A204.1 (cell line): ENCODE data around the gene LIN7C.
A peak's percentile ranks its signal among the peaks of the same experiment; 100 is the strongest.
"Not testable (repeated sequence)": the region's sequence is repeated elsewhere in the genome, so short reads cannot be mapped to it uniquely, and the experiment has no call there.

Experiments used
- FAIRE-seq: peaks from 2 replicates; lab custom pipeline; 2012; peaks lifted over from hg19 to GRCh38; lab: Jason Lieb, UNC

LIN7C gene, protein sequence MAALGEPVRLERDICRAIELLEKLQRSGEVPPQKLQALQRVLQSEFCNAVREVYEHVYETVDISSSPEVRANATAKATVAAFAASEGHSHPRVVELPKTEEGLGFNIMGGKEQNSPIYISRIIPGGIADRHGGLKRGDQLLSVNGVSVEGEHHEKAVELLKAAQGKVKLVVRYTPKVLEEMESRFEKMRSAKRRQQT

DNA sequence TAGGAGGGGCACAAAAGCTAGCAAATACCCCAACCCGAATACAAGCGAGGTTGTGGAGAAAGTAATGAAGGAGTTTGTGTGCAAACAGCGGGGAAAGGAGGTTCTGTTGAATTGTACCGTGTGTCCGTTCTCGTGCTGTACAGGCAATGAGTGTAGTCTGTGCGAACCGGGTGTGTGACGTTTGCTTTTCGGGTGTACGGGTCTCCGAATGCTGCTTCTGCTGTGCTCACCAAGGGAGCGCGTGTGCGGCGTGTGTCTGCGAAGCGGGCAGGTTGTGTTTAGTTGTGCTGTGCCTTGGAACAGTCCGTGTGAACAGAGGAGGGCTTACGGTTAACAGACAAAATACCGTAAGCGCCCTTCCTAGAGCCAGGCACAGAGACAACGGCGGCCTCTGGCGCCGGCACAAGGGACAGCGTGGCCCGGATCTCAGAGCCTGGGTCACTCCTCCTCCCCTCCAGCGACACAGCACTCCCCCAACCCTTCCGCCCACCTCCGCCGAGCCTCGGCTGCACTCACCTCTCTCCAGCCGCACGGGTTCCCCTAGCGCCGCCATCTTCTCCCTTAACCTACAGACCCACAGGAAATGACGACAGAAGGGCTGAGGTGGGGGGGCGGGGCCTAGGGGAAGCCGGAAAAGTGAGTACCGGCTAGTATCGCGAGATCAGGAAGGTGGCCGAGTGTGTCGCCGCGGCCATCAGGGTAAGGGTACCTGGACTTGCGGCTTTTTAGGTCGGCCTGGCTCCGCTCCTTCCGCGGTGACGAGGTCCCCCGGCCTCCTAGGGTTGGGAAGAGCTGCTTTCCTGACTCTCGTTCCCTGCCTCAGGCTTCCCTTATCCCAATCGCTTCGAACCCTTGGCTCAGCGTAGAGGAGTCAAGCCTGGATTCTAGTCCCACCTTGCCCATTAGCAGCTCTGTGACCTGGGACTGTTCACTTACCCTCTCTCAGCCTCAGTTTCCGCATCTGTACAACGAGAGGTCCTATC is at the start of gene LIN7C:
TSS of gene LIN7C (minus strand) at position 570 of the 983 bp plus-strand sequence. CDS start at position 553, 17 bp downstream.
- no peak for FAIRE-seq

DNA sequence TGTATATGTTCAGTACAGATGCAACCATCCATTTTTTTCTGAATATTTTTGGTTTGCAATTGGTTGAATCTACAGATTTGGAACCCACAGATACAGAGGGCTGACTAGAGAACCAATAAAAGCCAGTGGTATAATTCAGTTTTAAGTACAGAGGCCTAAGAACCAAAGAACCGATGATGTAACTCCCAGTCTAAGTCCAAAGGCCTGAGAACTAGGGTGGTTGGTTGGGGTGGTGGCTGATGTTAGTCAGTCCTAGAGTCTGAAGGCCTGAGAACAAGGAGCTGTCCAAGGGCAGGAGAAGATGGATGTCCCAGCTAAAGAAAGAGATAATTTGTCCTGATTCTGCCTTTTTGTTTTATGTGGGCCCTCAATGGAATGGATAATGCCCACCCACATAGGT is 48.7 kb upstream of the LIN7C start:
- no peak for FAIRE-seq

DNA sequence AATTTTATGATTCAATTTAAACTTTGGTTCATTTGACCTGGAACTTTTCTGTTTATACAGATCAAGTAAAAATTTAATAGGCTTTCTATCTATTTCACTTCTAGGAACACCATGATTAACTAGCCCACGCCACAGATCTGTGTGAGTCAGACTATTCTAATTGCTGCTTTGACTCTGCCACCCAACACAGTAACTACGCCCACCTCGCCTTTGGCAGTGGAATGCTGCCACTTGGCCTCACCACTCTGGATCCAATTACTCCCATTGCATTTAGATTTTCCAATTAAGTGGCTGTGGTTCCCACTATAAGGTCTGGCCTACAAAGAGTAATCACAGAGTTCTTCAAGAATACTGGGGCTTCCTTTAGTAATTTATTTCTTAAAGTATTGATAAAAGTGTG is 46.6 kb upstream of the LIN7C start:
- no peak for FAIRE-seq

GRCh38 chr11:27552341-27552740 is 45.8 kb upstream of the LIN7C start:
- no peak for FAIRE-seq

DNA sequence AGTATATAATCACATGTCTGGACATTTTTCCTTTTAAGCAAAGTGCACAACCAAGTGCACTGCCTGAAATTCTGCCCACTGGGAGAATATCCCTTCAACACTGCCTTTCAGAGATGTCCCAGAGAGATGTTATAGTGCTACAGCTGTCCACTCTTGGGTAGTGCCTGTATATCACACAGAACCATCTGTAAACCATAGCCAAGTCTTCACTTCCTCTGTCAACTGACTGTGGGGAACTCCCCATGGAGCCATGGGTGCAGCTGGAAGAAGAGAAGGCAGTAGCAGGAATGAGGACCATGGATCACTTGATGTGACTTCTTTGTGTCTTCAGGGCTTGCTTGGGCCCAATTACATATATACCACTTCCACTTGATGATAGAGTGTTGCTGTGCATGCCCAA is 44.6 kb upstream of the LIN7C start:
- no peak for FAIRE-seq

DNA sequence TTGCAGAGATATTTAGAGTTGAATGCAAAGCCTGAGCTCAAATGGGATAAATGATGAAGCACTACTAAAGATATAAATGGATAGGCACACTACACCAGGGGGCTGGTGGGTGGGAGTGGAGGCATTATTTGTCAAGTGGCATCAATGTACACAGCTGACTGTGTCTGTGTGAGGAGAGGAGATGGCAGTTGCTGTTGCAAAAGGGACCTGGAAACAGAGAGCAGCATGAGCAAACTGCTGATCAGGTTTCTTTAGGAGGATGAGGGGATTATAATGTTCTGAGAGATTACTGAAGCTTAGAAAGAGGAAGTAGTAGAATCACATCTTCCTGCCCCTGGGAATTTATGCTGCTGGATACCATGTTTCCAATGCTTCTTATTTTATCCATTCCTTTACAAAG is 39.4 kb upstream of the LIN7C start:
- FAIRE-seq, result no peak

DNA sequence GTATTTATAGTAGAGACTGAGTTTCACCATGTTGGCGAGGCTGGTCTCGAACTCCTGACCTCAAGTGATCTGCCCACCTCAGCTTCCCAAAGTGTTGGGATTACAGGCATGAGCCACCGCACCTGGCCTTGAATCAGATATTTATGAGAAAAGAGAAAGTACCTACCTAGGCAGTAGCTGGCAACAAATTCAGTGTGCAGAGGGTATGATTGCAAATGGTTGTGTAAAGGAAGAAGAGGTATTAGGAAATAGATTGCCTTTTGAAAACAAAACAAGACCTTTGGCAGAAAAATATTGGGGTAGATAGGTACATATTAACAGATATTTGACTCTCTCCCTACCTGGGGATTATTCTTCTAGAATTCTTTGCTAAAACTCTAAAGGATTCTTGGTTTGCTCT is 38.5 kb upstream of the LIN7C start:
- no peak for FAIRE-seq

GRCh38 chr11:27541790-27542189 is 35.2 kb upstream of the LIN7C start:
- no peak for FAIRE-seq

DNA sequence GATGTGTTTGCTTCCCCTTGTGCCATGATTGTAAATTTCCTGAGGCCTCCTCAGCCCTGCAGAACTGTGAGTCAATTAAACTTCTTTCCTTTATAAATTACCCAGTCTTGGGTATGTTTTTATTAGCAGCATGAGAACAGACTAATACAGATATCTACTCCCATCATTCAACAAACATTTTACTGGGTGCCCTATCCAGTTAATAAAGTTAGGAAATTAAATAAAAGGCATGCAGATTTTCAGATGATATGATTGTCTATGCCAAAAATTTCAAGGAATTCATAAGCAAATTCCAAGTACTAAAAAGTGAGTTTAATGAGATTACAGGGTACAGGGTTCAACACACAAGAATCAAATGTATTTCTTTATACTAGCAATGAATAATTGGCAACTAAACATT is 33.5 kb upstream of the LIN7C start:
- no peak for FAIRE-seq

GRCh38 chr11:27535103-27535502 is 28.5 kb upstream of the LIN7C start:
- FAIRE-seq, result no peak

GRCh38 chr11:27532652-27533325 is 26.2 kb upstream of the LIN7C start:
- no peak for FAIRE-seq

- FAIRE-seq, result peak; percentile 48
Observed at GRCh38 chr11:27528712-27529111, 22.1 kb upstream of the LIN7C start.

DNA sequence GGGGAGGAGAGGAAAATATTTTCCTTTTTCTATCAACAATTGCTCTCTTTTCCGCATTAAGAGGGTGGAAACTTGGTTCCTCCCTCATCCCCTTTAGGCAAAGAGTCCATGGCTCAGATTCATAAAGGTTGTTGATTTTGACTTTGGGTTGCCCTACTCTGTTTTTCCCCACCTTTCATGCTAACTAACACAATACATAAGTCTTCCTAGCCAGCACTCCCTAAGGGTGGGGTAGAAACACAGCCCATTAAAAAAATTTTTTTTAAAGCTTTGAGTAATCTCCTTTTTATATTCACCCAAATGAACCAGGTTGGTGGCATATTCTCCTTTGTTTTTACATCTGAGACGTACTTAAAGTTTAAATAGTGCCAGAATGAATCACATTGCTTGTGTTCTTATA is 20.0 kb upstream of the LIN7C start:
- FAIRE-seq, result no peak

- no peak for FAIRE-seq
Observed at GRCh38 chr11:27525824-27526516, 19.4 kb upstream of the LIN7C start.

DNA sequence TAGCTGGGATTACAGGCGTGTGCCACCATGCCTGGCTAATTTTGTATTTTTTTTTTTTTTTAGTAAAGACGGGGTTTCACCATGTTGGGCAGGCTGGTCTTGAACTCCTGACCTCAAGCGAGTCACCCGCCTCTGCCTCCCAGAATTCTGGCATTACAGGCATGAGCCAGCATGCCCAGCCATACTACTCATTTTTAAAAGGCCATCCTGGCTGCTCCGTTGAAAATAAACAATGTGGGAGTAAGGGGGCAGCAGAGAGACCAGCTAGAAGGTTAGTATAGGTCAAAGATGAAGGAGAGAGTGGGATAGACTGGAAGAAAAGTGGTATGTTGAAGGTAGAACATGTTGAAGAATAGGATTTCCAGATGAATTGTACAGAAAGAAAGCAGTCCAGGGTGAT is 17.6 kb upstream of the LIN7C start:
- FAIRE-seq, result no peak

DNA sequence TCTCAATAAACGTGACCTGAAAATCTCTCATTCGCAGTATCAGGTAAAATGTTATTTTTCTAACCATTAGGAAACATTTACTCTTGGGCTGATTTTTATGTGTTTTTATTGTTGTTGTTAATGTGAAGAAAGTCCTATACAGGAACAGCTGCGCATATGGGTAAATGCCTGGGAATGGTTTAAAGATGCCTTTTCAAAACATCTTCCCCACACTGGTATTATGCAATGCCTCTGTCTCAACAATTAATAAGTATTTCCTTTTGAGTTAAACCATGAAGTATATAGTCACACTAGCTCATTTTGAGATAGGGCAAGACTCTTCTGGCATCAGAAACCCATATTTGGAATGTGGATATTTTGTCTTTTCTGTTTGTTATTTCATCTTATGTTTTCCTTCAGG is 13.7 kb upstream of the LIN7C start:
- FAIRE-seq, result no peak

GRCh38 chr11:27518518-27518917 is 11.9 kb upstream of the LIN7C start:
- FAIRE-seq, result no peak

DNA sequence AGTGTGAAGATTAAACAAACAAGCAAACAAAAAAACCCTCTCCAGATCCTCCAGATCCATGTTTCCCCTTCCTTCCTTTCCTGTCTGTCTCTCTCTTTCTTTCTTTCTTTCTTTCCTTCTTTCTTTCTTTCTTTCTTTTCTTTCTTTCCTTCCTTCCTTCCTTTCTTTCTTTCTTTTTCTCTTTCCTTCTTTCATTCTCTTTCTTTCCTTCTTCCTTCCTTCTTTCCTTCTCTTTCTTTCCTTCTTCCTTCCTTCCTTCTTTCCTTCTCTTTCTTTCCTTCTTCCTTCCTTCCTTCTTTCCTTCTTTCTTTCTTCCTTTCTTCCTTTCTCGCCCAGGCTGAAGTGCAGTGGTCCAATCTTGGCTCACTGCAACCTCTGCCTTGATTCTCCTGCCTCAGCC is 10.9 kb upstream of the LIN7C start:
- FAIRE-seq, result not testable (repeated sequence)

- FAIRE-seq, result no peak
Observed at GRCh38 chr11:27514558-27514957, 8.0 kb upstream of the LIN7C start.

- no peak for FAIRE-seq
Observed at GRCh38 chr11:27514076-27514475, 7.5 kb upstream of the LIN7C start.

DNA sequence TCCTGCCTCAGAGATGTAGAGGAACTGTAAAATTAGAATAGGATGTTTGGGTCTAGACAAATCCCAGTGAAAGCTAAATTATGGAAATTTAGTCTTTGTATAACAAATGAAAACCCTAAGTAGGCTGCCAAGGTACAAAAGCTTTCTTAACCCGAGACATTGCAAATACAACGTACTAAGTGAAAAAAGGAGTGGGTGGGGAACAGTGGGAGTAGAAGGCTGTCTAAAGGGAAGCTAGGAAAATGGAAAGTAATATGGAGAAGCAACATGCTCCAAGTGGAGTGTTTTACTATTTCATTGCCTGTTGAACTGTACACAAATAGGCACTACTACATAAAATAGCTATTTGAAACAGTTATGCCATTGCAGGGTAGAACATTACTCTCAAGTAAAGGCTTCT is 6.8 kb upstream of the LIN7C start:
- FAIRE-seq, result no peak

DNA sequence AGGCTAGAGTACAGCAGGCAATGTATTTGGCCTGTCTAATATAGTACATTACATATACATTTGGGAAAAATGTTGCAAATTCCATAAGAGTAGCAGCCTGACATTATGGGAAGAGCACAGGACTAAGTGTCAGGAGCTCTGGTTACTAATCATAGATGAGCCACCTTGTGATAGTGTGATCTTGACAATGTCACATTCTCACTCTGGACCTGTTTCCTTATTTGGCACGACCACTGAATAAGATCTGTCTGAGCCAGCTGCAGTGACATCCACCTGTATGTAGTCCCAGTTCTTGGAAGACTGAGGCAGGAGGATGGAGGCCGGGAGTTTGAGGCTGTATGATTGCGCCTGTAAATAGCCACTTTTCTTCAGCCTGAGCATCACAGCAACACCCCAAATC is 5.7 kb upstream of the LIN7C start:
- no peak for FAIRE-seq

GRCh38 chr11:27509908-27510307 is 3.3 kb upstream of the LIN7C start:
- no peak for FAIRE-seq
